CD4-positive, alpha-beta T cell treated with Interleukin-2 at 100 ng/mL for 4 hours (primary cell): ENCODE data around the gene TRERF1.
A peak's percentile ranks its signal among the peaks of the same experiment; 100 is the strongest.
"Not testable (repeated sequence)": the region's sequence is repeated elsewhere in the genome, so short reads cannot be mapped to it uniquely, and the experiment has no call there.

Experiments
- DNase-seq: peaks from one replicate; pipeline ENCODE4 v3.0.0-alpha.2; 2020; ENCODE audit warnings: low spot score

Gene TRERF1

DNA sequence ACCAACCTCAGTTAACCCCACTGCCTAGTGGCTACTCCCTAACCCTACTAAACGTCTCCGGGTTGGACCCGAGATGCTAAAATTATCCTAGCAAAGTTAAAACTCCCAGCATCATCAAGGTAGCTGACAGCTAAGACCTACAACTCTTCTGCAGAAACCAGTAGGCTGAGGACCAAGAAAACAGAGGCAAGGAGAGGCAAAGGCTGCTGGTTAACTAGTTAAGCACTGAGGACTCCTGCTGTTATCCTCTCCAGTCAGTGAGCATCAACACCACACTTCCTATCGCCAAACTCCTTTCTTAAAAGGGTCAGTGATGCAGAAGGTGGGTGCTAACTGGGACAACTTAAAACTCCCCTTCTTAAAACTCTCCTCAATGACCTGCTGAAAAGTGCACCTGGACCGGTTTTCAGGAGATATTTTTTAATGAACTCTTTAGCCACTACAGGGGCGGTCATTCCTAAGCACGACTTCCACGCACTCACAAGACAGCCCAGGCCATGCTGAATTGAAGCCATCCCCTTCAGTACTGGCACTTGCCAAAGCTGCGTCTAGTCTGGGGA lies 1.7 kb downstream of the TRERF1 start:
- no peak for DNase-seq

GRCh38 chr6:42448927-42449659 lies 2.6 kb downstream of the TRERF1 start:
- peak; percentile 39 for DNase-seq

GRCh38 chr6:42448391-42448790 lies 3.3 kb downstream of the TRERF1 start:
- no peak for DNase-seq

DNA sequence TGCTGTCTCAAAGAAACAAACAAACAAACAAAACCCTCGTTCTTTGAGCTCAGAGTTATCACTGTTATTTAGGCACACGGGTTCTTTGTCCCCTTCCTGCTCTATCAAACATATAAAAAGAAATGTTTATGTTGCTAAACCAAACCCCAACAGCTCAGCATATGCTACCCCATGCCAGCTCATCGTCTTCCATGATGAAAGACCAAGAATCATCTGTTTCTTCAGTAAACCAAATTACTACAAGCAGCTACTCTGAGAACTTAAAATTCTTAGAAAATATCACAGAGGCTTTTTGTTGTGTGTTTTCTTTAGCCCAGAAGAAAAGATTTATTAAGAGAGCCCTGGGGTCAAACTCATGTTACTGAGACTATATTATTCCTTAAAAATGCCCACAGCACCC lies 4.7 kb downstream of the TRERF1 start:
- peak; percentile 52 for DNase-seq

GRCh38 chr6:42446370-42446769 lies 5.4 kb downstream of the TRERF1 start:
- no peak for DNase-seq

DNA sequence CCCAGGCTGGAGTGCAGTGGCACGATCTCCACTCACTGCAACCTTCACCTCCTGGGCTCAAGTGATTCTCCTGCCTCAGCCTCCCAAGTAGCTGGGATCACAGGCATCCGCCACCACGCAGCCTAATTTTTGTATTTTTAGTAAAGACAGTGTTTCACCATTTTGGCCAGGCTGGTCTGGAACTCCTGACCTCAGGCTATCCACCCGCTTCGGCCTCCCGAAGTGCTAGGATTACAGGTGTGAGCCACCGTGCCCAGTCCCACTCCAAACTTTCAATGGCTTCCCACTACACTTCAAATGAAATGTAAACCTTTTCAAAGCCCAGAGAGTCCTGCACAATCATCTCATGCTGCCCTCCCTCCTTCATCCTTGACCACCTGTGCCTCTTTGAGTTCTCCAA lies 5.8 kb downstream of the TRERF1 start:
- not testable (repeated sequence) for DNase-seq

DNA sequence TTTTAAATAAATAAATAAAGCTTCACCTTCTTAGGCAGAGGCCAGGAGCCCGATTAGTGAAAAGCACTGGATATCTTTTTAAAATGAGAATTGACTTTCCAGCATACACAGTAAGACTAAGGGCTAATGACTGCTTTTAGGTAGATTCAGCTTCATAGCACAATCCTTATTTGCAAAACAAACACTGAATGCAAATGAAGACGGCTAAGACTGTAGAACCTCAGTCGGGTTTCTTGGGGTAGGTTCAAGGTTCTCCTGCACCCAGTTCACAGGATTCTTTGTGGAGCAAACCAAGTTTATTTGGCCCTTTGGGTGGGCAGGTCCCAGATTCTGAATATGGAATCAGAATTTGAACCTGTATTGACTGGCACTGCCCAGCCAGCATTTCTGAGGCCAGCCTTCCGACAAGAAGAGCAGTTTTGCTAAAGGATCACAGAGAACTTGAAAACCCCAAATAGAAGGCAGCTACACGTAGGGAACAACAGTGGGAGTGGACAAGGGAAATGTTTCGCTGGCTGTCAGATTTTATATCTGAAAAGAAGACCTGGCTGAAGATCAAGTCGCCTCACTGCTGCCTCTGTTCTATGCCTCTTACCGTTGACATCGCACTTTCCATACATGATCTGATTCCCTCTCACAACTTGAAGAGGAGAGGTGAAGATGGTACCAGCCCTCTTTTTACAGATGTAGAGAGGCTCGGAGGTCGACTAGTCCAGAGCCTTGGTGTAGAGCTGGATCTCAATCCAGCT lies 8.2 kb downstream of the TRERF1 start:
- no peak for DNase-seq

- no peak for DNase-seq
These were observed 10.0 kb downstream of the TRERF1 start for GRCh38 chr6:42441697-42442081.

GRCh38 chr6:42440778-42441696 lies 10.7 kb downstream of the TRERF1 start:
- no peak for DNase-seq

GRCh38 chr6:42440027-42440426 lies 11.7 kb downstream of the TRERF1 start:
- DNase-seq, result no peak

DNA sequence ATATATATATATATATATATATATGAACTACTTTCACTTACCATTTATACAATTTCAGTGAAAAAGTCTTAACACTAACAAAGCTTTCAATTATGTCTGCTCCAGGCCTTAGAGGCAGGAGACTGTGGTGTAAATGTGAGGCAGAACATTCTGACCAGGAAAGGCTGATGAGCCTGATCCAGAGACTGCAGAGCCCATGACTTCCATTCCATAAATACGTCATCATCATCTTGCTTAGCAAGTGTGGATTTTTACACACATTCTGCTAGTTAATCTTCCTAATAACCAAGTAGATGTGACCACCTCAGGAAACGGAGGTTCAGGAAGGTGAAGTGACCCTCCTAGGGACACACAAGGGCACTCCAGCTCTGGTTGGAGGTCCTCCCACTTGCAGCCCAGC lies 14.9 kb downstream of the TRERF1 start:
- no peak for DNase-seq

DNA sequence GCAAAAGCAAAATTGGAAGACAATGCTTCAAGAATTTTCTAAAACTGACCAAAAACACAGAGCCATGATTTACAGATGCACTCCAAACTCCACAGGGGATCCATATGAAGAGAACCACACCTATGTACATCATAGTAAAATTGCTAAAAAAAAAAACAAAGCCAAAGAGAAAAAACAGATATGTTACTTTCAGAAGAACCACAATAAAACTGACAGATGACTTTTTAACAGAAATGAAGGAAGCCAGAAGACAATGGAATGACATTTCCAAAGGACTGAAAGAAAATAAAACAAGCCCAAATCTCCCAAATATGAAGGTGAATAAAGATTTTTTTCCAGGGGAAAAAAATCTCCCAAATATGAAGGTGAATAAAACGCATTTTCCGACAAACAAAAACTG lies 17.5 kb downstream of the TRERF1 start:
- no peak for DNase-seq

DNA sequence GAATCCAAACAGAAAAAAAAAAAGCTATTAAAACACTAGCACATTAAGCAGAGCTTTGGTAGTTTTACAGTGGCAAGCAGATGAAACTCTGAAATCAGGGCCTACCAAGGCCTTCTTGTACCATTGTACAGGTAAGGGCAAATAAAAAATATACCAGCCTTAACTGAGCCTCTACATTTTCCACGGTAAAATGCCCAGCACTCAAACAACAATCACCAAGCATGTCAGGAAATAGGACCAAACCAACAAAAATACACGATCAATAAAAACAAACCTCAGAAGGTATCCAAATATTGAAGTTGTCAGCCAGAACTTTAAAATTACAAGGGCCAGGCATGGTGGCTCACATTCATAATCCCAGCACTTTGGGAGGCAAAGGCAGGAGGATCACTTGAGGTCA lies 18.3 kb downstream of the TRERF1 start:
- DNase-seq, result no peak

DNA sequence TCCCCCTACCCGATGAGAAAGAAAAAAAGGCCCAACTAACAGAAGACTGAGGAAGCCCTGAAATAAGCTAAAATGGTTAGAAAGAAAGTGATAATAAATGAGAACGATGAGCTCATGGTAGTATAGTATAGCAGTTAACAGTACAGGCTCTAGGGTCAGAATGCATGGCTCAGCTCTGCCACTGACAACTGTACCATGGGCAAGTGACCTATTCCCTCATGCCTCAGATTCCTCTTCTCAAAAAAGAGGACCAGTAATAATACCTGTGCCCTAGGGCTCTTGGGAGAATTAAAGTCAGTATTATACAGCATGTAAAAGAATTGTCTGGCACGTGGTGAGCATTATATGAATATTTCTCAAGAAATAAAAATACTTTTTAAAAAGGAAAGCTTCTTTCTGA lies 19.8 kb downstream of the TRERF1 start:
- DNase-seq, result no peak

DNA sequence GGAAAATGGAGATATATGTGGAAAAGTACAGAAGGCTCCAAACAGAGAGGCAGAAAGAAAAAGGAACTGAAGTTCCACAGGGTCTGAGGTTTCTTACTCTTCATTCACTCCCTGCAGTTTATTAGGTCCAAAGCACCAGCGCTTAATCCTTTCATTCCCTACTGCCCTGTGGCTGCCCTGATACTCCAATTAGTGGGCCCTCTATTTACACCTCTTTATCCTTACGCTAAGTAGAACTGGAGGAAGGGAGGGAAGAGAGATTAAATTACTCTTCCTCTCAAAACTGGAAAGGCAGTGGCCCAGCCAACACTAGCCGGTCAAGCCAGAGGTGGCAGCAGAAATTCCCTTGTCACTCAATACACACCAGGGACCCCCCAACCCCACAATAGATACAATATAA lies 20.4 kb downstream of the TRERF1 start:
- no peak for DNase-seq

DNA sequence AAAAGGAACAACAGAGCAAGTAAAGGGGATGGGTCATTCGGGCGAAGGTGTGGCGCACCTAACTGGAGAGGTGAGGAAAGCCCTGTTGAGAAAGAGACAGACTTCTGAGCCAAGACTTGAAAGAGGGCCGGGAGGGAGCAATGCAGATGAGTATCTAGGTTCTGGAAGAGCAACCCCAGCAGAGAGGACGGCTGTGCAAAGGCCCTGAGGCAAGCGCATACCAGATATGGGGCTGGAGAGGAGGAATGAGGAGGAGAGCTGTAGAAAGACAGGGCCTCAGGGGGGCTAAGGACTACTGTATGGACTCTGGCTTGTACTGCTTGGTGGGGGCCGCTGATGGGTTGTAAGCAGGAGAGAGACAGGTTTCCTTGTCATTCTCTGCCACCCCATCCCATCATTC lies 21.9 kb downstream of the TRERF1 start:
- DNase-seq, result no peak

DNA sequence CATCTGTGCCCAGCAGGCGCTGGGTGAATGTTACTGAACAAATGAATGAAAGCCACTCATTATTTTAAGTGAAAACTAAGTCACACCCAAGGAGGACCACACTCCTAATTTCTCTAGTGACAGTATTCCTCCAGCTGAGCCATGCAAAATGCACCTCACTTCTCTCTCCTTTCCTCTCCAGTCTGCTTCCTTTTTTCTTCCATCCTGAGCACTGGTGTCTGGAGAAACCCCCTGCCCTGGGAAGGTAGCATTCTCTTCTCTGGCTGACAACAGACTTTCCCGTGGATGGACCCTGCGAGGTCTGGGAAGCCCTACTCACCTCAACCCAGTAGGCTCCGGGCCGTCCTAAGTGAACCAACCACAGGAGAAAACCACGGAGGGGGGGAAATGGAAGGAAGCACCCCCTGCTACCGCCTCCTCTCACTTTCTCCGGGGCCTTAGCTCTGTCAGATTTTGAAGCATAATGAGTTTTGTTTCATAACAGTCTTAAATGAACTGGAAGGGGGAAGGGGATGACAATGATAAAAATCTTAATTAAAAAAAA lies 22.6 kb downstream of the TRERF1 start:
- no peak for DNase-seq

DNA sequence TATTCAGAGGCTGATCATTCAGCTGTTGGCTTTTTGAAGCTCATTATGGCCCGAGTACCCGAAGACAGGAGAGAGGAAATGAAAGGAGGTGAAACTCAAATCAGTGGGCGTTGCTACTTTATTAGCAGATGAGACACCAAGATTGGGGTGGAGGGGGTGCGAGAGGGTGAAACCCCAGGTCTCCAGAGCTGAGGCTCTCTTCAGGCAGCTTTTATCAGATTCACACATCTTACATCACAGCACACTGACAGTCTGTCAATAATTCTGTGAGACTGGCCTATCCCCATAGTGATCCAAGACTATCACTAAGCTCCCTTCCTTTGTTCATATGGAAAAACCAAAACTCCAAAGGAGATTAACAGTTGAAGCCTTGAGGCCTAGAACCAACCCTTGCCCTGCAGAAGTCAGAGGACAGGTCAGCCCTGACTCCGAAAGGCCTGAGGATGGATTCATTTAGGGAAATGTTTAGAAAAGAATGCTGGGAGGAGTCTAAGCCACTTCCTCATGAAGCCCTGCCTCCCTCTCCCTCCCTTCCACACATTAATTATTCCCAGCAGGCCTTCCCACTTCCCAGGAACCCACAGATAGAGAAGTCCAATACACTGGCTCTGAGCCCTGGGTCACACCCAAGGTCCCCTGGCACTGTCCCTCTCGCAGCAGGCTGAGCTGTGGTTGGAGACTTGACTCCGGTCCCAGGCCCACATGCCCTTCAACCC lies 23.2 kb downstream of the TRERF1 start:
- DNase-seq, result peak; percentile 78

DNA sequence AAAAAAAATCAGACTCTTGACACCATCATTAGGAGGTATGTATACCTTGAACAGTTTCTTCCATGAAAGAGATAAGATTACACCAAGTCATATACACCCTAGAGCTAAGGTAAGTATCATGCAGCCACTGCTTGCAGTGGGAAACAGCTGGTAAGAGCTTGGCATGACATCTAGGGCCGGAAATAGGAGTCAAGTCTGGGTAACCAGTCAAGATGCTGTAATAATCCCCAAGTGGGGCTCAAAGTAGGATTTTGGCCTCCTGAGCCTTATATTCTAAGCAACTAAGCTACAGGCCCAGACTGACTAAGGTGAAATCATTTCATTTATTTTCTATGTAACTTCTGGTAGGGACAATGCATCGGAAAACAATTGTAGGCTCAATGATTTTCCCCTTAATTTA lies 23.9 kb downstream of the TRERF1 start:
- DNase-seq, result no peak

DNA sequence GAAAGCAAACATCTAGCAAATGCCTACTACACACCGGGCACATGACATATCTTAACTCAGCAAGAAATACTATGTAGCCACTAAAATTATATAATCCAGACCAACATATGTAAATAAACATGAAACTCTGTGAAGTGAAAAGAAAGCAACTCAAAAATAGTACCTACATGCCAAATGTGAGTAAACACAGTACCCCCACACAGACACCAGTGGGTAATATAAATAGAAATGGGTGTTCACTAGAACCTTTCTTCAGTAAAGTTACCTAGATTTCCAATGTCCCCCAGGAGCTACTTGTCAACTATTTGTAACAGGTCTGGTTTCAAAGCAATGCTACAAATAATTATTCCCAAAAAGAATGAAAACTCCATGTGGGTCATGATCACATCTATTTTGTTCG lies 25.5 kb downstream of the TRERF1 start:
- DNase-seq, result no peak

- no peak for DNase-seq
These were observed 26.7 kb downstream of the TRERF1 start for GRCh38 chr6:42424906-42425474.
